GM18511 (cell line): Measurements from ENCODE around the gene RPIA.
"Not testable (repeated sequence)": the region's sequence is repeated elsewhere in the genome, so short reads cannot be mapped to it uniquely, and the experiment has no call there.

Source experiments
- ATAC-seq: cut with Tn5 transposase; IDR thresholded peaks from one replicate; pipeline ENCODE4 v1.9.1; 2021; ENCODE audit warnings: mild to moderate bottlenecking, moderate library complexity; ENCODE audit not compliant: unreplicated experiment

Gene RPIA

GRCh38 chr2:88729061-88729745 is 37.7 kb downstream of the RPIA start:
- ATAC-seq, result no peak

GRCh38 chr2:88733155-88733902 is 41.9 kb downstream of the RPIA start:
- no peak for ATAC-seq

GRCh38 chr2:88735133-88735532 is 43.7 kb downstream of the RPIA start:
- ATAC-seq, result no peak

GRCh38 chr2:88735853-88736252 is 44.4 kb downstream of the RPIA start:
- no peak for ATAC-seq

- no peak for ATAC-seq
Measured at GRCh38 chr2:88736437-88736836, 45.0 kb downstream of the RPIA start.

GRCh38 chr2:88737385-88737784 is 45.9 kb downstream of the RPIA start:
- no peak for ATAC-seq

- ATAC-seq, result no peak
Measured at GRCh38 chr2:88738271-88738670, 46.8 kb downstream of the RPIA start.

GRCh38 chr2:88739985-88740600 is 48.6 kb downstream of the RPIA start:
- ATAC-seq, result peak; percentile 89

- ATAC-seq, result no peak
Measured at GRCh38 chr2:88746929-88747490, 55.5 kb downstream of the RPIA start.

GRCh38 chr2:88747990-88748389 is 56.5 kb downstream of the RPIA start:
- no peak for ATAC-seq

GRCh38 chr2:88751768-88752167 is 60.3 kb downstream of the RPIA start:
- ATAC-seq, result no peak

- peak; percentile 96 for ATAC-seq
Measured at GRCh38 chr2:88753833-88754584, 62.5 kb downstream of the RPIA start.

- ATAC-seq, result peak; percentile 46
Measured at GRCh38 chr2:88754585-88755320, 63.3 kb downstream of the RPIA start.

GRCh38 chr2:88755836-88756235 is 64.4 kb downstream of the RPIA start:
- no peak for ATAC-seq

GRCh38 chr2:88757025-88757424 is 65.6 kb downstream of the RPIA start:
- ATAC-seq, result no peak

- ATAC-seq, result not testable (repeated sequence)
Measured at GRCh38 chr2:88758702-88759101, 67.2 kb downstream of the RPIA start.

GRCh38 chr2:88760819-88761598 is 69.5 kb downstream of the RPIA start:
- no peak for ATAC-seq

GRCh38 chr2:88764141-88764849 is 72.8 kb downstream of the RPIA start:
- no peak for ATAC-seq

- peak; percentile 16 for ATAC-seq
Measured at GRCh38 chr2:88764850-88765153, 73.3 kb downstream of the RPIA start.
